ENCODE measurements around the gene ZBED2. TPM values are rescaled to one million over a fixed set of nuclear protein-coding genes. Genes with fewer than 3 reads are reported as not detected.

The ZBED2 gene
- not detected for total RNA-seq

DNA sequence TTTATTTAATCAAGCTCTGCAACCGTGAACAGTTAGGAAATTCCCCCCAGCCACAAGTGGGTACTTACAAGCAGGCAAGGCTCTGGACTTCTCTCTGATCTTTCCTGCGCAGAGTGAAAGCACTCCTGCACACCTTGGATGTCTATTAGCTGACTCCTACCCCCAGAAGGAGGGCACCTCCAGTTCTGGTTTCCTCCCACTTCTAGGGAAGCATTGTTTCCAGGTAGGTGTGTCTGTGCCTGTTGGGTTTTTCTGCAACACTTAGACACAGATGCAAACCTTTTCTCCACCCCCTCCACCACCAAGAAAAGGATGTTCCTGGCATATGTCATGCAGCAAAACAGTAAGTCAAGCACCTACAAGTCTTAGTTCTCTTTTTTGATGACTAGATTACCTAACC lies at the start of gene ZBED2:
Gene ZBED2 (minus strand): TSS at position 115 of the 400 bp plus-strand sequence. CDS start 1,145 bp downstream, outside the sequence.
- TF ChIP-seq, protein P1, sequence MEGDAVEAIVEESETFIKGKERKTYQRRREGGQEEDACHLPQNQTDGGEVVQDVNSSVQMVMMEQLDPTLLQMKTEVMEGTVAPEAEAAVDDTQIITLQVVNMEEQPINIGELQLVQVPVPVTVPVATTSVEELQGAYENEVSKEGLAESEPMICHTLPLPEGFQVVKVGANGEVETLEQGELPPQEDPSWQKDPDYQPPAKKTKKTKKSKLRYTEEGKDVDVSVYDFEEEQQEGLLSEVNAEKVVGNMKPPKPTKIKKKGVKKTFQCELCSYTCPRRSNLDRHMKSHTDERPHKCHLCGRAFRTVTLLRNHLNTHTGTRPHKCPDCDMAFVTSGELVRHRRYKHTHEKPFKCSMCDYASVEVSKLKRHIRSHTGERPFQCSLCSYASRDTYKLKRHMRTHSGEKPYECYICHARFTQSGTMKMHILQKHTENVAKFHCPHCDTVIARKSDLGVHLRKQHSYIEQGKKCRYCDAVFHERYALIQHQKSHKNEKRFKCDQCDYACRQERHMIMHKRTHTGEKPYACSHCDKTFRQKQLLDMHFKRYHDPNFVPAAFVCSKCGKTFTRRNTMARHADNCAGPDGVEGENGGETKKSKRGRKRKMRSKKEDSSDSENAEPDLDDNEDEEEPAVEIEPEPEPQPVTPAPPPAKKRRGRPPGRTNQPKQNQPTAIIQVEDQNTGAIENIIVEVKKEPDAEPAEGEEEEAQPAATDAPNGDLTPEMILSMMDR (IDR thresholded peaks at IDR 0.05; ENCODE audit: low read depth), result no peak

- TF ChIP-seq, protein P1 (IDR thresholded peaks at IDR 0.05; ENCODE audit: low read depth), result no peak
Observed at GRCh38 chr3:111639316-111639715, 44.2 kb upstream of the ZBED2 start.

- TF ChIP-seq, protein P1 (IDR thresholded peaks at IDR 0.05; ENCODE audit: low read depth), result no peak
Observed at GRCh38 chr3:111636366-111636885, 41.3 kb upstream of the ZBED2 start.

GRCh38 chr3:111635403-111635802 lies 40.3 kb upstream of the ZBED2 start:
- TF ChIP-seq, protein P1 (IDR thresholded peaks at IDR 0.05; ENCODE audit: low read depth), result no peak

GRCh38 chr3:111627092-111627491 lies 31.9 kb upstream of the ZBED2 start:
- TF ChIP-seq, protein P1 (IDR thresholded peaks at IDR 0.05; ENCODE audit: low read depth), result no peak

DNA sequence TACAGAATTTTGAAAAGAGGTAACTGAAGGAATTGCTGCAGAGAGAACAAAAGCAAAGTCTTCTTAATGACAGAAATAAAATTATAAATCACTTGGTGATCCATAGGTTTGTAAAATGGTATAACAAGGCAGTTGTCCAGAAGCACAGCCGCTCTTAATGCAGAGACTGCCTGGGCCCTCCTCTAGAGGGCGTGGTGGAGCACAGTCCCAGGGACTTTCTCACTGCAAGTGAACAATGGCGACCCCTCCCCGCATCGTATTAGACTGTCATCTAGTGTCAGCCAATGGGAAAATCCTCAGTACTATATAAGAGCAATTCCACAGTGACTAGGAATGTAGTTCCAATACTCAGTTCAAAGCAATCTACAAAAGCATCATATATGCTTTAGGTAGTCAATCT lies 26.4 kb upstream of the ZBED2 start:
- TF ChIP-seq, protein P1 (IDR thresholded peaks at IDR 0.05; ENCODE audit: low read depth), result no peak

DNA sequence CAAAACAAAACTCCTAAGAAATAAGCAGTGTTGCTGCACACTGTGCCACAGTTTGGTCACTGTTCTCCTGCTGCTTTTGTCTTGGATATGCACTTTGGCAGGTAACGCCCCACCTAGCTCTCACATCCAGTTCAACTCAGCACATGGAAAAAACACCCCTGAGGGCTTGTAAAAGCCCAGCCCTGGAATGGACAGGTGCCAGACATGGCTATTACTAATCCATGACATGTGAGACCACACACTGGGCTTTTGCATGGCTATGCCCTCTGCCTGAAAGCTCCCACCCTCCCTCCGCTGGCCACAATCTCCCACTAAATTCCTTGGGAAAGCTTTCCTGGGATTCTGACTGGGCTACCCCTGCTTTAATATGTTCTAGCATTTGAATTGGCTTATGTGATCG lies 24.7 kb upstream of the ZBED2 start:
- TF ChIP-seq, protein P1 (IDR thresholded peaks at IDR 0.05; ENCODE audit: low read depth), result no peak

Measured in subcutaneous adipose tissue (tissue), 4 donors.